Ramos (cell line): ENCODE results near the gene ITFG1.

Source experiments
- in situ Hi-C: fragments of 300-500 bp; cut with MboI; formaldehyde crosslinking; loops from one replicate; pipeline ENCODE4 v1.14.3; 2022; ENCODE audit warnings: low sequenced_read_pairs; ENCODE audit not compliant: unreplicated experiment

The ITFG1 gene

DNA sequence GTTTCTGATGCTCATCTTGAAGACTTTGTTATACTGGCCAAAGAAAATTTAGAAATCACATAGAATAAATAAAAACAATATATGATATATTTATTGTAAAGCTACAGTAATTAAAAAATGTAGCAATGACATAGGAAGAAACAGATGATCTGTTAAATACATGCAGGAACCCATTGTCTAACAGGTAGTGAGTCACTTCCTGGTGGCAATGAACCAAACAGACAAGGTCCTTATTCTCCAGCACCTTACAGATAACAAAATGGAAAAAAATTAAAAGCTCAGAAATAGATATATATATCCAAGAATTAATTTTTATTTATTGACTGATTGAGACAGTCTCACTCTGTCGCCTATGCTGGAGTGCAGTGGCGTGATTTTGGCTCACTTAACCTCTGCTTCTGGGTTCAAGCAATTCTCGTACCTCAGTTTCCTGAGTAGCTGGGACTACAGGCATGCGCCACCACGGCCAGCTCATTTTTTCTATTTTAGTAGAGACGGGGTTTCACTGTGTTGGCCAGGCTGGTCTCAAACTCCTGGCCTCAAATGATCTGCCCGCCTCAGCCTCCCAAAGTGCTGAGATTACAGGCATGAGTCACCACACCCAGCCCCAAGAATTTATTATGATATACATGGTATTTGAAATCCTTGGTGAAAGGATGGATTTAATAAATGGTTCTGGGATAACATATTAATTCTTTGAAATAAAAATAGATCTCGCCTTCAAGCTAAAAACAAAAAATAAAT lies 324.6 kb downstream of the ITFG1 start:
- in situ Hi-C loops: loop anchor here (10.0 to 25.0 kb wide), 2 partner anchors 976 to 1019 kb away; partner anchors contain the start of gene ABCC12

DNA sequence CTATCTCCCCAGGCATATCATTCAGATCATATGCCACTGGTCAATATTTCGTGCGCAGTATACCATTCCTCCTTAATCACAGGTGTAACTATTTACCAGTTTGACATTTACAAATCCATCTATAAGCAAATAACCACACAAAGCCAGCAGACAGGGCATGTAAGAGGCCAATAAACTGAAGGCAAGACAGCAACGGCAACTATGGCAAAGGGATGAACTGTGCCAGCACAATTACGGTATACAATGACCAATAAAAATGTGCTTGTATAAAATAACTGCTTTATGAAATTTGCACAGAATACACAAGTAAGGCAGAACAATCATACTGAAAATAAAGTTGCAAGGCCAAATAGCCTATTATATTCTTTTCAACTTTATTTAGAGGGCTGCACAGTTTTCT lies 326.3 kb downstream of the ITFG1 start:
- in situ Hi-C loops: loop anchor here (10.0 to 25.0 kb wide), 2 partner anchors 978 to 1020 kb away; partner anchors contain the start of gene ABCC12

DNA sequence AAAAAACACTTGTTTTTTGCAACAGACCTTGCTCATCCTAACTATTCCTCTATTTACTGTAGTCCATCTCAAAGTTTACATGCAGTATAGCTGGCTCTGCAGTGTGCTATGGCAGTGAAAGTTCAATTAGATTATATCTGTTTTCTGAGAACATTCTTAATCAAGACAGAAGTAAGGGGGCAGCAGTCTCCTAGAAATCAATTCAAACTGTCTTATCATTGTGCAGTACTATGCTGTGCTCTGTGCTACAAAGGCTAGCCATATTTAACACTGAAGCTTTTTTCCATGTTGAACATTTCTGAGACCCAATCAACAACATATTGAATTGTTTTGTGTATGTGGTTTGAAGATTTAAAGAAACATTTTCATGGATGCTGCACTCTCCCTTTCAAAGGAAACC lies 328.6 kb downstream of the ITFG1 start:
- in situ Hi-C loops: loop anchor here (10.0 to 25.0 kb wide), 2 partner anchors 980 to 1022 kb away; partner anchors contain the start of gene ABCC12

DNA sequence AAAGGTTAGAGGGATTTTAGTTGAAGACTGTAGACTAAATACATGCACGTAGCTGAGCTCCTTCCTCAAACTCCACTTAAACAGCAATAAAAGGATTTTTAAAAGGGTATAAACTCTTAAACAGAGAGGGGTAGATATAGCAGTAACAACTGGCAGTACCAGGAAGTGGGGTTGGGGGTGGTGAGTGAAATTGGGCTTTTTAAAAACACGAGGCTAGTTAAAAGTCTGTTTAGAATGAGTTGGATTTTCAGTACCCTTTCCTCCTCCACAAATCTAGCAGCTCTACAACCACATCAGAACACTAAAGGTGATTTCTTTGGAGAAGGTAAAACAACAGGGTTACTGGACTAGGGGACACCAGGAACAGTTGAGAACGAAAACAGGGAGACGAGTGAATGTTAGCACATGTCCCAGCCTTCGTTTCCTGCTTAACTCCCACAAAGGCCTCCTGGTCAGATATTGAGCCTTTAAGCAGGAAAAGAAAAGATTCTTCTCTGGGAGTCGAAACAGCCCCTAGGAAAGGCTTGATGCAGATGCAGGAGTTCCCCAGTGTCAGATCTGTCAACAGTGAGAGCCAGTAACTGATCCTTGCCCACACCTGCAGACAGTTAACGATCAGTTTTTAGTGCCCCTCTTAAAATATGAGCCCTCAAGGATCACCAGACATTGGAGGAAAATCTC lies 331.0 kb downstream of the ITFG1 start:
- in situ Hi-C loops: loop anchor here (10.0 to 25.0 kb wide), 2 partner anchors 982 to 1025 kb away; partner anchors contain the start of gene ABCC12

DNA sequence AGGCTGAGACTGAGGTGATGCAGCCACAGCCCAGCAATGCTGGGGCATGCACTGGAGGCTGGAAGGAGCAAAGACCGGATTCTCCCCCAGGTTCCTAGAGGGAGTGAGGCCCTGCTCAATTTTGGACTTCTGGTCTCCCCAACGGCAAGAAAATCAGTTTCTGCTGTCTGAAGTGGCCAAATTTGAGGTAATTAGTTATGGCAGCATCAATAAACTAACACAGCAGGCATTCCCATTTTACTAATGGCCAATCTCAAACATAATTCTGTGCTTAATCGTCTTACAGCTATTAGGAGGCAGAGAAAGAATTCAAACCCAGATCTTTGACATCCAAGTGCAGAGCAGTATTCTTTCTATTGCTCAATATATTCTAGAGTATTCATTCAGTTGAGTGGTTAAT lies 333.3 kb downstream of the ITFG1 start:
- in situ Hi-C loops: loop anchor here (25.0 kb wide), 1 partner anchor 985 kb away; no protein-coding TSS in a partner anchor

DNA sequence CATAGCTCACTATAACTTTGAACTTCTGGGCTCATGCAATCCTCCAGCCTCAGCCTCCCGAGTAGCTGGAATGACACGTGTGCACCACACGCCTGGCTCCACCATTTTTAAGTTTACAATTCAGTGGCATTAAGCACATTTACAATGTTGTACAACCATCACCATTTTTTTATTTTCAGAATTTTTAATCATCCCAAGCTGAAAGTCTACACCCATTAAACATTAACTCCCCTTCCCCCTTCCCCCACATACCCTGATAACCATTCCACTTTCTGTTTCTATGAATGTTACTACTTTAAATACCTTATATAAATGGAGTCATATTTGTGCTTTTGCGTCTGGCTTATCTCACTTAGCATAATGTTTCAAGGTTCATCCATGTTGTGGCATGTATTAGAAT lies 335.1 kb downstream of the ITFG1 start:
- in situ Hi-C loops: loop anchor here (25.0 kb wide), 1 partner anchor 987 kb away; no protein-coding TSS in a partner anchor

DNA sequence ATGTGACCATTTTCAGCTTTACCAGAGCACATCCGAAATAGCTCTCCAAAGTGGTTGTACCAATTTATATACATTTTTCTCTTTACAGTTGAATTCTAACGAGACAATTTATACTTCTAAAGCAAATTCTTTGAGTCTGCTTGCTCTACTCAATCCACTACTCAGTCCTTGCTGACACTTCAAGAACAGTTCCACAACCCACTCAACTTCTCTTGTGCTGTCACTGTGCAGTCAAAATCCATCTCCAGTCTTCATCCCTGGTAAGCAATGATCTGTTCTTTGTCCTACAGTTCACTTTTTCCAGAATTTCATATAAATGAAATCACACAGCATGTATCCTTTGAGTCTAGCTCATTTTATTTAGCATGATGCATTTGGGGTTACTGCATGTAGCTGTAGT lies 347.7 kb downstream of the ITFG1 start:
- in situ Hi-C loops: no loop called here

DNA sequence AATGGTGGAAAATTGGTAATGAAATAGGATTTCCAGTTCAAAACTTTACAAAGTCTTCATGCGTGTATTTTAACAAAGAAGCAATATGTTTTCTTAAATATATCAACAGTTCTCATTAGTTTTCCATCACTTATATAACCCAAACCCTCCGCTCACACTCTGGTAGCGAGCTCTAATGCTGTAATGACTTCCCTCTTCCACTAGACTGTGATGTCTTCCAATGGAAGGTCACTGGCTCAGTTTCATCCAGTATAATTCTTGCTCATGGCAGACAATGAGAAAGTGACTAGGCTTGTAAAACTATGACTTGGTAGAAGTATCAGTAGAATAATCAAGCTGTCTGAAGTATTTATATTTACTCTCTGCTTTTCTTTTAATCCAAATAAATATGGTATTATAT lies 349.9 kb downstream of the ITFG1 start:
- in situ Hi-C loops: no loop called here

DNA sequence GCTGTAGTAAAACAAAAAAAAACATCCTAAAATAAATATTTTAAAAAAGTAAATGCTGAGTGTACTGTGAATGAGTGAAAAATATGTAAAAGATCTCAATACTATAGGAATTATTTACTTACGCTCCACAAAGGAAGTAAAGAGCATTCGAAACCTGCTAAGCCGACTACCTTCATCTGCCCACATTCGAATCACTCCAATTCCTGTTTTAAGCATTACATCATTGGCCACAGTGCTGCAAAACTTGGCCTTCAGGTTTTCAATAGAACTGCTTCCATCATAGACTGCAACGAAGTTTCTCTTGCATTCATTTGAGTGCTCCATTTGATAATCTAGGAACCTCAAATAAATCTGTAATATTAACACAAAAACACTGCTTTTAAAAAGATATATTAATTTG lies 351.5 kb downstream of the ITFG1 start:
- in situ Hi-C loops: no loop called here
